Renal cortex interstitium (tissue), 11 donors: Measurements from ENCODE around the gene AKR1B1. TPM values are rescaled to one million over a fixed set of nuclear protein-coding genes. Genes with fewer than 3 reads are reported as not detected.

Experiments
- DNase-seq, 11 donors: peaks; one replicate each; pipeline ENCODE4 v3.0.0-alpha.2; 2013; ENCODE audit warnings: low read depth in 9 of 11, low spot score in 4 of 11; ENCODE audit errors: extremely low read depth in 1 of 11
- polyA plus RNA-seq, 3 donors: library from polyadenylated mRNA; unstranded; fragments of 120-200 nt; gene quantifications; one replicate each; pipeline ENCODE4 v1.2.1, GENCODE V29; 2013; ENCODE audit not compliant: insufficient read length in 3 of 3

Gene AKR1B1
- polyA plus RNA-seq, 3 donors, result 90.0 to 104 (median 99.2) TPM

GRCh38 chr7:134451656-134452055, 7.2 kb downstream of the AKR1B1 start:
- DNase-seq, result no peak

- DNase-seq, result no peak
Measured at GRCh38 chr7:134450294-134451000, 8.5 kb downstream of the AKR1B1 start.

- no peak for DNase-seq
Measured at GRCh38 chr7:134449680-134450079, 9.2 kb downstream of the AKR1B1 start.

GRCh38 chr7:134448356-134449229, 10.3 kb downstream of the AKR1B1 start:
- DNase-seq, result no peak

GRCh38 chr7:134447383-134447782, 11.5 kb downstream of the AKR1B1 start:
- no peak for DNase-seq

GRCh38 chr7:134446923-134447322, 12.0 kb downstream of the AKR1B1 start:
- DNase-seq, result no peak

- no peak for DNase-seq
Measured at GRCh38 chr7:134446446-134446845, 12.5 kb downstream of the AKR1B1 start.

GRCh38 chr7:134444961-134445315, 14.0 kb downstream of the AKR1B1 start:
- DNase-seq, result no peak

- no peak for DNase-seq
Measured at GRCh38 chr7:134444198-134444960, 14.5 kb downstream of the AKR1B1 start.

GRCh38 chr7:134443396-134444070, 15.4 kb downstream of the AKR1B1 start:
- no peak for DNase-seq

- DNase-seq, result no peak
Measured at GRCh38 chr7:134442441-134443220, 16.3 kb downstream of the AKR1B1 start.

- no peak for DNase-seq
Measured at GRCh38 chr7:134441264-134441663, 17.6 kb downstream of the AKR1B1 start.

GRCh38 chr7:134440476-134440875, 18.4 kb downstream of the AKR1B1 start:
- no peak for DNase-seq

GRCh38 chr7:134440067-134440466, 18.8 kb downstream of the AKR1B1 start:
- no peak for DNase-seq

- DNase-seq, result no peak
Measured at GRCh38 chr7:134438946-134439345, 20.0 kb downstream of the AKR1B1 start.

GRCh38 chr7:134435161-134435920, 23.6 kb downstream of the AKR1B1 start:
- no peak for DNase-seq

- DNase-seq, result no peak
Measured at GRCh38 chr7:134434701-134435100, 24.2 kb downstream of the AKR1B1 start.

- no peak for DNase-seq
Measured at GRCh38 chr7:134433430-134433829, 25.5 kb downstream of the AKR1B1 start.
